ENCODE results near the gene SNAP29. TPM values are rescaled to one million over a fixed set of nuclear protein-coding genes. Genes with fewer than 3 reads are reported as not detected.
"Not testable (repeated sequence)": the region's sequence is repeated elsewhere in the genome, so short reads cannot be mapped to it uniquely, and the experiment has no call there.

Gene SNAP29
- total RNA-seq, 1 experiment from 2014 or later = 10.7 TPM

DNA sequence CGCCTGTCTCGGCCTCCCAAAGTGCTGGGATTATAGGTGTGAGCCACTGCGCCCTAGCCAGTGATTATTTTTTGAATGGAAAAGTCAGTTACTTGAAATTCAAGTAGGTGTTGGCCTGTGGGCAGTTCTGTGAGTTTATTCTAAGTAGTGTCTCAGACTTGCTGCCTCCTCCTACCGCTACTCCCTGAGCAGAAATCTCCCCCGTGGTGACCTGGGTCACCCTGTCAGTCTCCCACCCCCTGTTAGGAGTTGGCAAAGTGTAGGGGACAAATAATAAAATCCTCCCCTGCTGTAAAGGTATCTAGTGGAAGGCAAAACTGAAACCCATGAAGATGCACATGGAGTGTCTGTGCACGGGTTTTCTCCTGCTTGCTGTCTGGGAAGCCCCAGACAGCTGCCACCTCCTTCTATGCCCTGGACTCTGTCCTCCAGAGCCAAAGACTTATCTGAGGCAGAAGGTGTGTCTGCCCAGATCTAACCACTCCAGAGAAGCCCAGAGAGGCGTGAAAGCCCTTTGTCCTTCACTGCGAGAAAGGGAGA is 26.3 kb downstream of the SNAP29 start:
- in situ Hi-C loops (cut with HindIII; ENCODE audit: low pct_unique_long_range_greater_than_20kb, low sequenced_read_pairs) = no loop called here

DNA sequence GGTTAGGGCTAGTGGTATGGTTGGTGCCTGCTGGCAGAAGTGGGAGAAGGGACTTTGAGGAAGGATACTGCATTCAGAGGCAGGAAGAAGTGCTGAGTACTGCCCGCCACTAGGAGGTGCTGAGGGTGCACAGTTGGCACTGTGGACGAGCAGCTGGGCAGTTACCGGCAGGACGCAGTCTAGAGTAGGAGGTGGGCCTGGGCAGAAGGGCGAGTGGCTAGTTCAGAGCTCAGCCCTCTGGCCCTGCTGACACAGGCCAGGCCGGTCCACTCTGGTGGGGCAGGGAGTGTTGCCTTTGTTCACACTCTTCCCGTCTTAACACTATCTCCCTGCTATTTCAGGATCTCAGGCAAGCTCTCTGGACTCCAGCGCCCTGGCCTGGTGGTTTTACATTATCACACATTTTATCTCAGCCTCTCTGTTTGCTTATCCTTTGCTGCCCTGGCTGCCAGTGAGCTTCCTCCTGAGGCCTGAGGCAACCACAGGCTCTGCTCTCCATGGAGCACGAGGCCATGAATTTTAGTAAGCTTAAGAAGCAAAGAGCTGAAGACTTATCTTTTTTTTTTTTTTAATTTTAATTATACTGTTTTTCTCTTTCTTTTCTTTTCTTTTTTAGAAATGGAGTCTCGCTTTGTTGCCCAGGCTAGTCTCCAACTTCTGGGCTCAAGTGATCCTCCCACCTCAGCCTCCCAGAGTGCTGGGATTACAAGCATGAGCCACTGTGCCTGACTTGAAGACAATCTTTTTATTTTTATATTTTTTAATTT is 26.9 kb downstream of the SNAP29 start:
- in situ Hi-C loops (cut with HindIII; ENCODE audit: low pct_unique_long_range_greater_than_20kb, low sequenced_read_pairs) = no loop called here
- peak; percentile 93 for DNase-seq (ENCODE audit: low read depth, low spot score)

More for the DNA sequence above, 26.3 kb downstream of the SNAP29 start:
- no peak for DNase-seq (ENCODE audit: low read depth, low spot score)

DNA sequence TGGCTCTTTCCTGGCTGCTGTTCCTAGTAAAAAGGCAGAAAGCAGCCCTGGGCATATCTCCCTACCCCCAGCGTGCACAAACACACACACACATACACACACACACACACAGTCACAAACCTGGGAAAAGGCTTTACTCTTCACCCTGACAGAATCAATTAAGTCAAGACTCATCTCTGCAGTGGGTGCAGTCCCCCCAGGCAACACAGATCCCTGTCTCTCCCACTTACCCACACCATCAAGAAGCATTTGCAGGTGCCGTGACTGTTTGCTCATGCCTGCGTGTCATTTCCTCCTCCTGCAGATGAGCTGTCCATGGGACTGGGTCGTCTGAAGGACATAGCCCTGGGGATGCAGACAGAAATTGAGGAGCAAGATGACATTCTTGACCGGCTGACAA is 28.6 kb downstream of the SNAP29 start:
- no peak for DNase-seq (ENCODE audit: low read depth, low spot score)
- in situ Hi-C loops (cut with HindIII; ENCODE audit: low pct_unique_long_range_greater_than_20kb, low sequenced_read_pairs) = no loop called here

DNA sequence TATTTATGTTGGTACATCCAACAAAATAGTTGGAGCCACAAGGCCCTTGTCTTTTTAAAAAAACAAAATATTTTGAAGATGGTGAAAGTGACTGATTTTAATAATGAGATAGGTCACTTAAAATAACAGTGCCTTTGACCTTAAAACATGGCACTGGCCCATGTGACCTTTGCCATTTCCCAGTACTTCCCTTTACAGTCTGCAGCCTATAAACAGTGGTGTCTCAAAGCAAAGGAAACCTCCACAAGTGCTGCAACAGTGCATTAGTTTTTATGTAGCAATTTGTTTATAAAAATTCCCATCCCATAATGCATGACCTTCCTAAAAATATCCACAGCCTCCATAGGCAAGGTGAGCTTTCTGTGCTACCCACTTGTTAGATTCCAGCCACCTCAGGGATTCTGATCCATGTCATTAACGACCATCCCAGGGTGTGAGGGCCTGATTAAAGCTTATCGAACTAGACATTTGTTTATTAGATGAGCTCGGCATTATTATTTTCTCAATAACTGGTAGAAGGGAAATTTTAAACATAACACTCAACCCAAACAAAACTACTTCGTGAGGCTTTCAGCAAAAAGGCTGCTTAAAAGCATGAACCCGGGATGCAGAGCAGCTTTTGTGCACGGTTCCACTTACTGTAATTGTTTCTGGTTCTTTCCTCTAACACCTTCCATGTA is 30.4 kb downstream of the SNAP29 start:
- no peak for DNase-seq (ENCODE audit: low read depth, low spot score)
- in situ Hi-C loops (cut with HindIII; ENCODE audit: low pct_unique_long_range_greater_than_20kb, low sequenced_read_pairs) = no loop called here

DNA sequence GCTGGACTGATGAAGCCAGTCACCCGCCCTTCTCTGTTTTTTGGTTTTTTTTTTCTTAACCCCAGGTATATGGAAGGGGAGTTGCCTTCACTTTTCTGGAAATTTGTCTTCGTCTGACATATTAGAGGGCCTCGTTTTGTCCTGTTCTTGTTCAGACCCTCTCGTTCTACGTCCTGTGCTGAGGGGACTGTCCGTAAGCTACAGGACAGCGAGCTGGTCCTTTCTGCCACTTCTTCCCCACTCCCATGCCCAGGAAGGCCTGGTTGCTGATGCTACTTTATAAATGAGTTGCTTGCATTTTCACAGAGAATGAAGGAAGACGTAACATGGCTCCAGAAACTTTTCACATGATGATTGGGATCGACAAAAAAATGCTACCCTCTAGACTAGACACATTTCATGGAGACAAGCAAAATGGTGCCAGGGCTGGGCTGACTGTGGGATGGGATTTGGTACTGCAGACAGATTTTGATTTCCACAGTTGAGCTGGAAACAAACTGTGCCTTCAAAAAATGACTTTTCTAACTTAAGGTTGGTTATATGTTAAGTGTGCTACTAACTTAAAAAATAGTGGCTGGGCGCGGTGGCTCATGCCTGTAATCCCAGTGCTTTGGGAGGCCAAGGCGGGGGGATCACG is 31.2 kb downstream of the SNAP29 start:
- in situ Hi-C loops (cut with HindIII; ENCODE audit: low pct_unique_long_range_greater_than_20kb, low sequenced_read_pairs) = no loop called here
- DNase-seq (ENCODE audit: low read depth, low spot score) = no peak

DNA sequence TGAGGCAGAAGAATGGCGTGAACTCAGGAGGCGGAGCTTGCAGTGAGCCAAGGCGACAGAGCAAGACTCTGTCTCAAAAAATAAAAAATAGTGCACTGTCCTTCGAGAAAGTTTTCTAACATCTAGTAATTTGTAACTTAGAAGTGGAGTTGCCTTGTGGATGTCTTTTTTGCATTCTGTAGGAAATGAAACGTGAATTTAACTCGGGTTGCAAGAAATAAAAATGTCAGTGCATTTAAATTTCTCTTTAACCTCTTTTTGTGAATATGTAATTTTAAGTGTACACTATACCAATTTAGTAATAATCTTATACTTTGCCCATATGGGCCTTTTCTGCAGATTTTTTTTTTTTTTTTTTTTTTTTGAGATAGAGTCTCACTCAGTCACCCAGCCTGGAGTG is 32.2 kb downstream of the SNAP29 start:
- in situ Hi-C loops (cut with HindIII; ENCODE audit: low pct_unique_long_range_greater_than_20kb, low sequenced_read_pairs) = no loop called here
- DNase-seq (ENCODE audit: low read depth, low spot score) = no peak

DNA sequence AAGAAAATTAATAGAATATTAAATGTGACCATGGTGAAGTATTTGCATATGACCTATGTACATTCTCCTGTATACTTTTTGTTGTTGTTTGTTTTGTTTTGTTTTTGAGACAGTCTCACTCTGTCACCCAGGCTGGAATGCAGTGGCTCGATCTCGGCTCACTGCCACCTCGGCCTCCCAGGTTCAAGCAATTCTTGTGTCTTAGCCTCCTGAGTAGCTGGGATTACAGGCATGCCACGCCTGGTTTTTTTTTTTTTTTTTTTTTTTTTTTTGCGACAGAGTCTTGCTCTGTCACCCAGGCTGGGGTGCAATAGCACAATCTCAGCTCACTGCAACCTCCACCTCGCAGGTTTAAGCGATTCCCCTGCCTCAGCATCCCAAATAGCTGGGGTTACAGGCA is 38.9 kb downstream of the SNAP29 start:
- in situ Hi-C loops (cut with HindIII; ENCODE audit: low pct_unique_long_range_greater_than_20kb, low sequenced_read_pairs); DNase-seq (ENCODE audit: low read depth, low spot score): not testable (repeated sequence)

DNA sequence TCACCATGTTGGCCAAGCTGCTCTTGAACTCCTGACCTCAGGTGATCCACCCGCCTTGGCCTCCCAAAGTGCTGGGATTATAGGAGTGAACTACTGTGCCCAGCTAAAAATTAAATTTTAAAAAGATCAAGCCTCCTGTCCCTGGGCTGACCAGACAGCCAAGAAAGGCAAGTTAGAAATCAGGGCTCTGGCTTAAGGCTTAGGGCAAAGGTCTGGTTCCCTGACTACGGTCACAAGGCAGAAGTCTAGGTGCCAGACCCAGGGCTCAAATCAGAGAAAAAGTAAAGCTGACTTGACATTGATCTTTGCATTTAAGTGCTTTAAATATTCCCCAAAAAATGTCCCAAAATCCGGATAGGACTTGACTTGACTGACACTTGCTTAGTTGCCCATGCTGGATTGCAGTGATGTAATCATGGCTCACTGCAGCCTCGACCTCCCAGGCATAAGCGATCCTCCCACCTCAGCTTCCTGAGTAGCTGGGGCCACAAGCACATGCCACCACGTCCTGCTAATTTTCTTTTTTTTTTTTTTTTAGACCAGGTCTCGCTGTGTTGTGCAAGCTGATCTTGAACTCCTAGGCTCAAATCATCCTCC is 41.1 kb downstream of the SNAP29 start:
- in situ Hi-C loops (cut with HindIII; ENCODE audit: low pct_unique_long_range_greater_than_20kb, low sequenced_read_pairs) = no loop called here
- no peak for DNase-seq (ENCODE audit: low read depth, low spot score)

DNA sequence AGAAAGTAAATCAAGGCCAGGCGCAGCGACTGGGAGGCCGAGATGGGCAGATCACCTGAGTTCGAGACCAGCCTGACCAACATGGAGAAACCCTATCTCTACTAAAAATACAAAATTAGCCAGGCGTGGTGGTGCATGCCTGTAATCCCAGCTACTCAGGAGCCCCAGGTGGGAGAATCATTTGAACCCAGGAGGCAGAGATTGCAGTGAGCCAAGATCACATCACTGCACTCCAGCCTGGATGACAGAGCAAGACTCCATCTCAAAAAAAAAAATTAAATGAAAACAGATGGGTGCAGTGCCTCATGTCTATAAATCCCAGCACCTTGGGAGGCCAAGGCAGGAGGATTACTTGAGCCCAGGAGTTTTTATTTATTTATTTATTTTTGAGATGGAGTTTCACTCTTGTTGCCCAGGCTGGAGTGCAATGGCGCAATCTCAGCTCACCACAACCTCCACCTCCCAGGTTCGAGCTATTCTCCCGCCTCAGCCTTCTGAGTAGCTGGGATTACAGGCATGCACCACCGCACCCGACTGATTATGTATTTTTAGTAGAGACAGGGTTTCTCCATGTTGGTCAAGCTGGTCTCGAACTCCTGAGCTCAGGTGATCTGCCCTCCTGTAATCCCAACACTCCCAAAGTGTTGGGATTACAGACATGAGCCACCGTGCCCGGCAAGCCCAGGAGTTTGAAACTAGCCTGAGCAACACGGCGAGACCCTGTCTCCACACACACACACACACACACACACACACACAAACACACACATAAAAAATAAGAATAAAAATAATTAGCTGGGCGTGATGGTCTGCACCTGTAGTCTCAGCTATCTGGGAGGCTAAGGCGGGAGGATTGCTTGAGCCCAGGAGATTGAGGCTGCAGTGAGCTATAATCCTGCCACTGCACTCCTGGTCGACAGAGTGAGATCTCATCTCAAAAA is 42.6 kb downstream of the SNAP29 start:
- DNase-seq (ENCODE audit: low read depth, low spot score); in situ Hi-C loops (cut with HindIII; ENCODE audit: low pct_unique_long_range_greater_than_20kb, low sequenced_read_pairs): not testable (repeated sequence)

DNA sequence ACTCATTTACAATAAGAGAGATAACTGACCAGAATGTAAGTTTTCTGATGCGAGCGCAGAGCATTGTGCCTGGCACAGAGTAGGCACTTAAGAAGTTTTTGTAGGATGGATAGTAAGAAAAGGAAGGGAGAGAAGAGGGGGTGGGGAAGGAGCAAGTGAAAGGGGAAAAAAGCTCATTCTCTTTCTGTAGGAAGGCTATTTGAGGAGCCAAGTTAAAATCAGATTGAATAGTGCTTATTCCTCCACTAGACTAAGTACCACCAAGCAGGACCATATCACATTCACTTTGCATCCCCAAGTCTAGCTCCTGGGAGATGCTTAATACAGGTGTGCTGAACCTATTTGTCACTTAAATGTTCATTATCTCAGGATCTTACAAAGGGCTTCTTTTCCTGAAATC is 44.3 kb downstream of the SNAP29 start:
- in situ Hi-C loops (cut with HindIII; ENCODE audit: low pct_unique_long_range_greater_than_20kb, low sequenced_read_pairs) = no loop called here
- DNase-seq (ENCODE audit: low read depth, low spot score) = no peak

DNA sequence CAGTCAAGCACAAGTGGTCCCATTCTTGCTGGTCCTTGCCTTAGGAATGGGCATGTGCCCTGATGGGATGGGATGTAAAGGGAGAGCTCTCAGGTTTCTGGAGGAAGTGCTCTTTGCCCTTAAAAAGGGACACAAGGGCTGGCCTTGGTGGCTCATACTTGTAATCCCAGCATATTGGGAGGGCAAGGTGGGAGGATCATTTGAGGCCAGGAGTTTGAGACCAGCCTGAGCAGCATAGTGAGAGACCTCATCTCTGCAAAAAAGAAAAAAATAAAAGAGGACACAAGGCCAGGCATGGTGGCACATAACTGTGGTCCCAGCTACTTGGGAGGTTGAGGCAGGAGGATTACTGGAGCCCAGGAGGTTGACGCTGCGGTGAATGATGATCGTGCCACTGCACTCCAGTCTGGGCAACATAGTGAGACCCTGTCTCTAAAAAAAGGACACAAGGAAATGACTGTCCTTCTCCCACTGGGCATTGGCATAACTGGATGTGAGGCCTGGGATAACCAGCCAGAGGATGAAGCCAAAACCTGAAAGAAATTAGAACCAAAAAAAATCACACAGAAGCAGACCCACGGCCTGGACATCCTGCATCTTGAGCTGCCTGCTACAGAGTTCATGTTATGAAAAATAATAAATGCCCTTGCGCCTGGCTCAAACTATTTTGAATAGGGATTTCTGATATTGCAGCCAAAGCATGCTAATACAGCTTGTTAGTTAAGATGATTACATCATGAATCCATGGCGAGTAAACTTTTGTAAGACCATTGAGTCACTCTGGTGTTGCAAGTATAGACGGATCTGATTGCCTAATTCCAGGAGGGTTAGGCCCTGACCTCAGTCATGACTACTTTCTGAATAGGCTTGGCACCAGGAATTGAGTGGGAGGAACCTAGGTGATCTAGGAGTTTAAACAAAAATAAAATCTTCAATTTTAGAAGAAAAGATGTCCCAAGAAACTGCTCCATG is 45.5 kb downstream of the SNAP29 start:
- no peak for DNase-seq (ENCODE audit: low read depth, low spot score)
- in situ Hi-C loops (cut with HindIII; ENCODE audit: low pct_unique_long_range_greater_than_20kb, low sequenced_read_pairs) = no loop called here

DNA sequence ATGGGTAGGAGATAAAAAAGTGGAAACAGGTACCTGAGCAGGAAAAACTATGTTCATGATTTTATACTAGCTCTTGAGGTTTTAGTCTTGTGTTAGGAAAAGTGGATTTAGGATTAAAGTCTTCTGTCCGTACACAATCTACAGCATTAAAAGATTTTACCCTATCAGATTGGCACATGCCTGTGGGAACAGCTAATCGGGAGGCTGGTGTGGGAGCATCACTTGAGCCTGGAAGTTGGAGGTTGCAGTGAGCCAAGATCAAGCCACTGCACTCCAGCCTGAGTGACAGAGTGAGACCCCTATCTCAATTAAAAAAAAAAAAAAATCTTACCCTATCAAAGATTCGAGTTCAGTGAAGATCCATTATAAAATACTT is 46.2 kb downstream of the SNAP29 start:
- no peak for DNase-seq (ENCODE audit: low read depth, low spot score)
- in situ Hi-C loops (cut with HindIII; ENCODE audit: low pct_unique_long_range_greater_than_20kb, low sequenced_read_pairs) = no loop called here

DNA sequence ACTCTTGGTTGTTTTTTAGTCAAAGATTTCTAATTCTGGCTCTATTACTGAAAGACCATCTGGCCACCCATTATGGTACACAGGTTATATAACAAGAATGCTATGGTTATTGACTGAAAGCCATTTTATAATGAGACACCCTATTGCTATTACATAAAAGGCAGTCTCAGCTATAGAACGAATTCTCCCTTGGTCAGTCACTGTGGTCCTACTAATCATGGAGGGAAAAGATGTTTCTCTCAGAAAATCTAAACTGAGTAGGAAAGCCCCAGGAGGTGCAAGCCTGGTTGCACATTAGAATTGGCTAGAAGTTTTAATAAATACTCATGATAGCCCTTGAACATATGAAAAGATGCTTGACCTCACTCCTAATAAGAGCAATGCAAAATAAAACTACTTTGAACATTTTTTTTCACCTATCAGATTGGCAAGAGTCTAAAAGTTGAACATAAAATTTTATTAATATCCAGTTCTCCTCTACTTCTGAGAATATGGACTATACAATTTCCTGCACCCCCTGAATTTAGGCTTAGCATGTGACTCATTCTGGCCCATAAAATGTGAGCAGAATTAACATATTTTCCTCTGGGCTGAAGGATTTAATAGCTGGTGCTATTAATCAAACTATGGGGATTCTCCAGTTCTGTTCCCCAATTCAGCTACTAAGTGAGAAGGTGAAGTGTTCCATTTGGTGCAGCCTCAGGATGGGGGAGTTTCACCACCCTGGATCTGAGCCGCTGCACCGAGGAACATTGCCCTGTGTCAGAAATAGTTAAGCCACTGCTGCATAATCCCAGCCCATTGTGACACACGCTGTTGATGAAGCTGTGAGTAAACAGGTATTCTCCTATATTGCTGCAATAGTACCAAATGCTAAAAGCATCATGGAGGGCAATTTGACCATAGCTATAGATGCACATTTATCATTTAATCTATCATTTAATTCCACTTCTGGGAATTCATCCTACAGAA is 46.9 kb downstream of the SNAP29 start:
- DNase-seq (ENCODE audit: low read depth, low spot score) = no peak
- in situ Hi-C loops (cut with HindIII; ENCODE audit: low pct_unique_long_range_greater_than_20kb, low sequenced_read_pairs) = no loop called here

DNA sequence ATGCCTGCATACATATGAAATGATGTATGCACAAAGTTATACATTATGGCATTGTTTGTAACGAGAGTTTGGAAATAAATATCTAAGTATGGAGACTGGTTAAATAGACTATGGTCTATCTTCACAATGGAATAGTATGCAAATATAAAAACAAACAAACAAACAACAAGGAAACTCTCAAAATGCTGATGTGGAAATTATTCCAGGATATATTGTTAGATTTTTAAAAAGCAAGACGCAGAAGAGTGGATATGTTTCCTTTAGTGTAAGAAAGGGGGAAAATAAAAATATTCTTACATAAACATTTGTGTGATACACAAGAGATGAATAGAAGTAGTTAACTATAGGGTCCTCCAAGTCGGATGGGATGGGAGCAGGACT is 47.6 kb downstream of the SNAP29 start:
- in situ Hi-C loops (cut with HindIII; ENCODE audit: low pct_unique_long_range_greater_than_20kb, low sequenced_read_pairs) = no loop called here
- no peak for DNase-seq (ENCODE audit: low read depth, low spot score)

DNA sequence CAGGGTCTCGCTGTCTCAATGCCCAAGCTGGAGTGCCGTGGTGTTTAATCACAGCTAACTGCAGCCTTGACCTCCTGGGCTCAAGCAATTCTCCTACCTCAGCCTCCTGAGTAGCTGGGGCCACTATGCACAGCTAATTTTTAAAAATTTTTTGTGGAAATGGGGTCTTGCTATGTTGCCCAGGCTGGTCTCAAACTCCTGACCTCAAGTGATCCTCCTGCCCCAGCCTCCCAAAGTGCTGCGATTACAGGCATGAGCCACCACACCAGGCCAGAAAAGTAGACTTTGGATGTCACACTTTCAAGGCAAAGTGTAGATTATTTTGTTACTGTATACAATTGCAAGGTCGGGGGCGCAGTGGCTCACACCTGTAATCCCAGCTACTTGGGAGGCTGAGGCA is 49.9 kb downstream of the SNAP29 start:
- in situ Hi-C loops (cut with HindIII; ENCODE audit: low pct_unique_long_range_greater_than_20kb, low sequenced_read_pairs); DNase-seq (ENCODE audit: low read depth, low spot score): not testable (repeated sequence)
